ENCODE data around the gene MAP6. TPM values are rescaled to one million over a fixed set of nuclear protein-coding genes. Genes with fewer than 3 reads are reported as not detected.

MAP6 gene
- total RNA-seq, 3 donors from 2014 or later (not counting 1 experiment from before 2014, with no cell fraction given), result not detected

GRCh38 chr11:75556275-75556674 is 112.6 kb downstream of the MAP6 start:
- H3K4me3 ChIP-seq (ENCODE audit: low read length), result no peak overlapping the region
- Mint-ChIP-seq H3K9me3 (no peaks in the 10 kb centered on the region), H3K27ac (no peak overlapping the region), H3K4me3 (no peak overlapping the region), H3K27me3 (ENCODE audit: low read depth in 2 of 2) (peaks cover 0 to 4% of the 10 kb centered on the region in 2 donors), H3K4me1 (peaks cover 0 to under 1% of the 10 kb centered on the region in 2 donors), H3K36me3 (no peaks in the 10 kb centered on the region)
- H3K4me1 ChIP-seq (ENCODE audit: control insufficient read depth, insufficient read depth, low read length), result peaks cover 3% of the 10 kb centered on the region
- H3K27ac ChIP-seq (ENCODE audit: low read length), result no peak overlapping the region
- intact Hi-C loops (cut with micrococcal nuclease), result no loop called here
- no peaks in the 10 kb centered on the region for H3K36me3 ChIP-seq (ENCODE audit: control insufficient read depth, insufficient read depth, low read length)
- TF ChIP-seq, protein P1, sequence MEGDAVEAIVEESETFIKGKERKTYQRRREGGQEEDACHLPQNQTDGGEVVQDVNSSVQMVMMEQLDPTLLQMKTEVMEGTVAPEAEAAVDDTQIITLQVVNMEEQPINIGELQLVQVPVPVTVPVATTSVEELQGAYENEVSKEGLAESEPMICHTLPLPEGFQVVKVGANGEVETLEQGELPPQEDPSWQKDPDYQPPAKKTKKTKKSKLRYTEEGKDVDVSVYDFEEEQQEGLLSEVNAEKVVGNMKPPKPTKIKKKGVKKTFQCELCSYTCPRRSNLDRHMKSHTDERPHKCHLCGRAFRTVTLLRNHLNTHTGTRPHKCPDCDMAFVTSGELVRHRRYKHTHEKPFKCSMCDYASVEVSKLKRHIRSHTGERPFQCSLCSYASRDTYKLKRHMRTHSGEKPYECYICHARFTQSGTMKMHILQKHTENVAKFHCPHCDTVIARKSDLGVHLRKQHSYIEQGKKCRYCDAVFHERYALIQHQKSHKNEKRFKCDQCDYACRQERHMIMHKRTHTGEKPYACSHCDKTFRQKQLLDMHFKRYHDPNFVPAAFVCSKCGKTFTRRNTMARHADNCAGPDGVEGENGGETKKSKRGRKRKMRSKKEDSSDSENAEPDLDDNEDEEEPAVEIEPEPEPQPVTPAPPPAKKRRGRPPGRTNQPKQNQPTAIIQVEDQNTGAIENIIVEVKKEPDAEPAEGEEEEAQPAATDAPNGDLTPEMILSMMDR (IDR thresholded peaks at IDR 0.05), result no peak
- DNase-seq (no peak), ATAC-seq (no peak)
- H3K9me3 ChIP-seq (ENCODE audit: control insufficient read depth, insufficient read depth, low read length), result no peaks in the 10 kb centered on the region
- H3K27me3 ChIP-seq (ENCODE audit: control insufficient read depth, insufficient read depth, low read length), result no peaks in the 10 kb centered on the region
- 90% methylated on average over 3 of the region's 3 CpGs for WGBS (ENCODE audit: insufficient coverage)

DNA sequence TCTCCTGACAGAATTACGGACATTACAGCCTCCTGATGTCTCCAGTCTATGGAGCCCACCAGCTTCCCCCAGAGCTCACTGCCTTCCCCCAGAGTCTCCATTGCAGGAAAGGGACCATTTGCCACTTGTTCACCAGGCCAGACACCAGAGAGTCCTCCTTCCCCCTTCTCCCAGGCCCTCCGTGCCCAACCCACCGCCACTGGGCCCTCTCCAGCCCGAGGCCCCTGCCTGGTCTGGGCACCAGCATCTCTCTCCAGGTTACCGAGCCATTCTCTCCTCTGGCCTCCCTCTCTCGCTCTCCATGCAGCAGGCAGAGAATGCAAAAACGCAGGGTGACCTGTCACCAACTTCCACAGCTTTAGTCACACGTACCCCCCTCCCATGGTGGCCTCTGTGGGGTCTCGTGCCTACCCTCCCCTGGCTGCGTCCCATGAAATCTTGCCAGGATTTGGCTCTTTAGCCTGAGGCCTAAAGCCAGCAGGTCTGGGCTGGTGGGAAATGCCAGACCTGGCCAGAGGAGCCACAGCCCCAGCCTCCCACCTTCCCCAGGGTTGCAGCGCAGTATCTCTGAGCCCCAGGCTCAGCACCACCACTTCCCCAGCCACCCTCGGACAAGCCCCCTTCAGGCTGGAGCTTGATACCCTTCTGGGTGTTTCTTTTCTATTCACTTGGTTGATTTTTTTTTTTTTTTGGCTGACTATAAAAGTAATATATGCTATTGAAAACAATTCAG is 113.6 kb downstream of the MAP6 start:
- no peaks in the 10 kb centered on the region for H3K27me3 ChIP-seq (ENCODE audit: control insufficient read depth, insufficient read depth, low read length)
- H3K9me3 ChIP-seq (ENCODE audit: control insufficient read depth, insufficient read depth, low read length), result no peaks in the 10 kb centered on the region
- Mint-ChIP-seq H3K9me3 (no peaks in the 10 kb centered on the region), H3K4me3 (no peak overlapping the region), H3K36me3 (no peaks in the 10 kb centered on the region), H3K4me1 (no peaks in the 10 kb centered on the region), H3K27ac (no peak overlapping the region), H3K27me3 (ENCODE audit: low read depth in 2 of 2) (peaks cover 0 to 4% of the 10 kb centered on the region in 2 donors)
- intact Hi-C loops (cut with micrococcal nuclease), result no loop called here
- 93% methylated on average over 12 of the region's 12 CpGs for WGBS (ENCODE audit: insufficient coverage)
- H3K4me3 ChIP-seq (ENCODE audit: low read length), result no peak overlapping the region
- DNase-seq, result no peak
- no peaks in the 10 kb centered on the region for H3K4me1 ChIP-seq (ENCODE audit: control insufficient read depth, insufficient read depth, low read length)
- H3K36me3 ChIP-seq (ENCODE audit: control insufficient read depth, insufficient read depth, low read length), result no peaks in the 10 kb centered on the region
- TF ChIP-seq, protein P1 (IDR thresholded peaks at IDR 0.05), result no peak
- no peak overlapping the region for H3K27ac ChIP-seq (ENCODE audit: low read length)
- no peak for ATAC-seq

GRCh38 chr11:75554258-75555022 is 114.4 kb downstream of the MAP6 start:
- Mint-ChIP-seq H3K27me3 (ENCODE audit: low read depth in 2 of 2) (peaks cover 0 to 4% of the 10 kb centered on the region in 2 donors), H3K4me1 (no peaks in the 10 kb centered on the region), H3K4me3 (no peak overlapping the region), H3K36me3 (no peaks in the 10 kb centered on the region), H3K27ac (no peak overlapping the region), H3K9me3 (no peaks in the 10 kb centered on the region)
- Histone ChIP-seq H3K4me1 (ENCODE audit: control insufficient read depth, insufficient read depth, low read length) (no peaks in the 10 kb centered on the region), H3K27ac (ENCODE audit: low read length) (no peak overlapping the region), H3K4me3 (ENCODE audit: low read length) (no peak overlapping the region), H3K9me3 (ENCODE audit: control insufficient read depth, insufficient read depth, low read length) (no peaks in the 10 kb centered on the region), H3K27me3 (ENCODE audit: control insufficient read depth, insufficient read depth, low read length) (no peaks in the 10 kb centered on the region), H3K36me3 (ENCODE audit: control insufficient read depth, insufficient read depth, low read length) (no peaks in the 10 kb centered on the region)
- TF ChIP-seq, protein P1 (IDR thresholded peaks at IDR 0.05), result no peak
- WGBS (ENCODE audit: insufficient coverage), result 83% methylated on average over 21 of the region's 21 CpGs
- ATAC-seq (no peak), DNase-seq (no peak)
- intact Hi-C loops (cut with micrococcal nuclease), result no loop called here

All from natural killer cell (primary cell).